Panc1 (cell line): ENCODE measurements around the gene SELE. TPM values are rescaled to one million over a fixed set of nuclear protein-coding genes. Genes with fewer than 3 reads are reported as not detected.

Experiments used
- ATAC-seq: fragments of 200-7000 bp; cut with Tn5 transposase; 2 replicates; pipeline ENCODE4 v1.9.1; 2020; ENCODE audit warnings: mild to moderate bottlenecking, moderate library complexity
- BruUV-seq: library from RNA; stranded (reverse); fragments of 400-500 nt; replicated peaks from 2 replicates; lab custom pipeline; 2021; lab: Mats Ljungman, UMichigan
- CTCF ChIA-PET: fragments of 300-600 bp; sonication (Branson Sonifier 250); formaldehyde crosslinking; loops from one replicate; lab custom pipeline; 2022; ENCODE audit warnings: antibody characterized with exemption; lab: Charles Lee
- POLR2A ChIA-PET: fragments of 300-600 bp; sonication (Branson Sonifier 250); formaldehyde crosslinking; loops from one replicate; lab custom pipeline; 2022; ENCODE audit warnings: antibody characterized with exemption; lab: Charles Lee
- DNase-seq: peaks from one replicate; pipeline ENCODE4 v3.0.0-alpha.2; 2010; ENCODE audit warnings: low read depth, low spot score
- H3K27ac ChIP-seq: 2 replicates; pipeline ENCODE4 v1.5.1; 2011; ENCODE audit warnings: mild to moderate bottlenecking, low read length, inconsistent platforms
- H3K27me3 ChIP-seq: fragments of 200-500 bp; sonication (Bioruptor generic); 2 replicates; pipeline ENCODE4 v1.6.0; 2014; ENCODE audit warnings: low read length, inconsistent platforms; ENCODE audit not compliant: control insufficient read depth, insufficient read depth
- H3K36me3 ChIP-seq: fragments of 200-500 bp; sonication (Bioruptor generic); 2 replicates; pipeline ENCODE4 v1.5.1; 2014; ENCODE audit warnings: inconsistent platforms, mild to moderate bottlenecking, low read length, moderate library complexity; ENCODE audit not compliant: control insufficient read depth, insufficient read depth
- H3K4me1 ChIP-seq: 2 replicates; pipeline ENCODE4 v1.5.1; 2011; ENCODE audit warnings: inconsistent platforms, mild to moderate bottlenecking, low read length, moderate library complexity; ENCODE audit not compliant: control insufficient read depth, insufficient read depth
- H3K4me3 ChIP-seq, 2 experiments: 2 replicates each; pipeline ENCODE4 v1.5.1; 2011 to 2012; ENCODE audit warnings: low read depth in 2 of 2, low read length in 2 of 2, mild to moderate bottlenecking in 2 of 2, inconsistent platforms in 1 of 2, moderate library complexity in 1 of 2
- H3K9me3 ChIP-seq: fragments of 200-500 bp; sonication (Bioruptor generic); 2 replicates; pipeline ENCODE4 v1.5.1; 2014; ENCODE audit warnings: low read depth, mild to moderate bottlenecking, inconsistent platforms, low read length, moderate library complexity; ENCODE audit not compliant: control insufficient read depth, insufficient read depth
- POLR2AphosphoS5 ChIP-seq: IDR thresholded peaks from 2 replicates; pipeline ENCODE4 v1.6.1; 2012; ENCODE audit warnings: mild to moderate bottlenecking, low read depth, low read length, moderate library complexity
- SIN3A ChIP-seq: IDR thresholded peaks from 2 replicates; pipeline ENCODE4 v1.6.1; 2012; ENCODE audit warnings: low read depth, mild to moderate bottlenecking, low read length, moderate library complexity, borderline replicate concordance; ENCODE audit not compliant: insufficient read depth
- TCF7L2 ChIP-seq: IDR thresholded peaks from 2 replicates; pipeline ENCODE4 v1.6.1; 2011; ENCODE audit warnings: mild to moderate bottlenecking, low read depth, low read length, inconsistent platforms
- in situ Hi-C: cut with HindIII; loops from 2 replicates; pipeline ENCODE4 v1.10.0; 2016; ENCODE audit warnings: low sequenced_read_pairs, low pct_unique_long_range_greater_than_20kb
- intact Hi-C: fragments of 100-400 bp; cut with micrococcal nuclease; formaldehyde crosslinking; loops from one replicate; pipeline ENCODE4 v1.10.0; 2022; ENCODE audit not compliant: unreplicated experiment
- total RNA-seq: library from RNA; stranded (reverse); gene quantifications from one replicate; pipeline ENCODE4 v1.2.1, GENCODE V29; 2021; ENCODE audit not compliant: unreplicated experiment
- TF ChIP-seq, protein P1 (sequence below): fragments of 450-650 bp; IDR thresholded peaks from 2 replicates; pipeline ENCODE4 v1.5.1; 2017; ENCODE audit warnings: mild to moderate bottlenecking
- TF ChIP-seq, protein P2 (sequence below), 2 experiments: IDR thresholded peaks; 2 replicates each; pipeline ENCODE4 v1.6.1; 2011 to 2012; ENCODE audit warnings: low read depth in 2 of 2, control low read depth in 1 of 2, low read length in 1 of 2, mild to moderate bottlenecking in 1 of 2, moderate library complexity in 1 of 2; ENCODE audit not compliant: insufficient read depth in 1 of 2

SELE gene
- total RNA-seq, 1 experiment from 2014 or later = not detected

DNA sequence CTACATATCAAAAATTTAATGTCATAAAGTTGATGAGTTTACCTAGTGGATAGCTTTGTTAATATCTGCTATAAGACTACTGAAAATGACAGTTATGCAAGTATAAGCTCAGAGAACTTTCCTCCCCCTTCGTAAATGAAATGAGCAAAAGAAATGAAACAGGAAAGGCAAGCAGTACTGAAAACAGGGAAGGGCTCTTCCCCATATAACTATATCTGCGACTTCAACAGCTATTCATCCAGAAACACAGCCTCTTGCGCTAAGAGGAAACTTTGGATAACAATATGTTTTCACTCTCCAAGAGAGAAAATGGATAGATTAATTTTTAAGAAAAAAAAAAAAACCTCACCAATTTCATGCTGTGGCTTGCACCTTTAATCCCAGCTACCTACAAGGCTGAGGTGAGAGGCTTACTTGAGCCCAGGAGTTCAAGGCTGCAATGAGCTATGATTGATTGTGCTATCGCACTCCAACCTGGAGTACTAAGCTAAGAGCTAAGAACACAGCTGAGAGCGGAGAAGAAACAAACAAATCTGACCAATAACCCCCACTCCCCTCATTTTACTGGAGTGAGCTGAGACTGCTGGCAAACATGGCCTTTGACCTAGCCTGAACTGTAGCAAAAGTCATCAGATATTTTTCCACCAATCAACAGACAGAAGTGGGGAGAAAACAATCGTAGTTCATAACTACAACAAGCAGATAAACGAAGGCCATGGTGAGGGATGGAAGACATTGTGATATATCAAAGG lies 31.9 kb upstream of the SELE start:
- no peaks in the 10 kb centered on the region for H3K9me3 ChIP-seq
- H3K4me3 ChIP-seq = no peak overlapping the region
- POLR2A ChIA-PET = interaction anchor here (0.7 kb wide), 1 partner anchor 15 kb away, joined by 3 read pairs; no protein-coding TSS in a partner anchor
- in situ Hi-C loops = no loop called here
- no peak for DNase-seq
- H3K27ac ChIP-seq = no peak overlapping the region
- H3K4me1 ChIP-seq = no peaks in the 10 kb centered on the region
- CTCF ChIA-PET = interaction anchor here (0.6 kb wide), 1 partner anchor 36 kb away, joined by 5 read pairs; no protein-coding TSS in a partner anchor
- no peak for ATAC-seq
- no peaks in the 10 kb centered on the region for H3K36me3 ChIP-seq
- BruUV-seq = no TSS peak
- H3K27me3 ChIP-seq = peaks cover 3% of the 10 kb centered on the region
- intact Hi-C loops = no loop called here
- TF ChIP-seq, protein P1, sequence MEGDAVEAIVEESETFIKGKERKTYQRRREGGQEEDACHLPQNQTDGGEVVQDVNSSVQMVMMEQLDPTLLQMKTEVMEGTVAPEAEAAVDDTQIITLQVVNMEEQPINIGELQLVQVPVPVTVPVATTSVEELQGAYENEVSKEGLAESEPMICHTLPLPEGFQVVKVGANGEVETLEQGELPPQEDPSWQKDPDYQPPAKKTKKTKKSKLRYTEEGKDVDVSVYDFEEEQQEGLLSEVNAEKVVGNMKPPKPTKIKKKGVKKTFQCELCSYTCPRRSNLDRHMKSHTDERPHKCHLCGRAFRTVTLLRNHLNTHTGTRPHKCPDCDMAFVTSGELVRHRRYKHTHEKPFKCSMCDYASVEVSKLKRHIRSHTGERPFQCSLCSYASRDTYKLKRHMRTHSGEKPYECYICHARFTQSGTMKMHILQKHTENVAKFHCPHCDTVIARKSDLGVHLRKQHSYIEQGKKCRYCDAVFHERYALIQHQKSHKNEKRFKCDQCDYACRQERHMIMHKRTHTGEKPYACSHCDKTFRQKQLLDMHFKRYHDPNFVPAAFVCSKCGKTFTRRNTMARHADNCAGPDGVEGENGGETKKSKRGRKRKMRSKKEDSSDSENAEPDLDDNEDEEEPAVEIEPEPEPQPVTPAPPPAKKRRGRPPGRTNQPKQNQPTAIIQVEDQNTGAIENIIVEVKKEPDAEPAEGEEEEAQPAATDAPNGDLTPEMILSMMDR = no peak
- TF ChIP-seq SIN3A = no peak
- TF ChIP-seq, protein P2, sequence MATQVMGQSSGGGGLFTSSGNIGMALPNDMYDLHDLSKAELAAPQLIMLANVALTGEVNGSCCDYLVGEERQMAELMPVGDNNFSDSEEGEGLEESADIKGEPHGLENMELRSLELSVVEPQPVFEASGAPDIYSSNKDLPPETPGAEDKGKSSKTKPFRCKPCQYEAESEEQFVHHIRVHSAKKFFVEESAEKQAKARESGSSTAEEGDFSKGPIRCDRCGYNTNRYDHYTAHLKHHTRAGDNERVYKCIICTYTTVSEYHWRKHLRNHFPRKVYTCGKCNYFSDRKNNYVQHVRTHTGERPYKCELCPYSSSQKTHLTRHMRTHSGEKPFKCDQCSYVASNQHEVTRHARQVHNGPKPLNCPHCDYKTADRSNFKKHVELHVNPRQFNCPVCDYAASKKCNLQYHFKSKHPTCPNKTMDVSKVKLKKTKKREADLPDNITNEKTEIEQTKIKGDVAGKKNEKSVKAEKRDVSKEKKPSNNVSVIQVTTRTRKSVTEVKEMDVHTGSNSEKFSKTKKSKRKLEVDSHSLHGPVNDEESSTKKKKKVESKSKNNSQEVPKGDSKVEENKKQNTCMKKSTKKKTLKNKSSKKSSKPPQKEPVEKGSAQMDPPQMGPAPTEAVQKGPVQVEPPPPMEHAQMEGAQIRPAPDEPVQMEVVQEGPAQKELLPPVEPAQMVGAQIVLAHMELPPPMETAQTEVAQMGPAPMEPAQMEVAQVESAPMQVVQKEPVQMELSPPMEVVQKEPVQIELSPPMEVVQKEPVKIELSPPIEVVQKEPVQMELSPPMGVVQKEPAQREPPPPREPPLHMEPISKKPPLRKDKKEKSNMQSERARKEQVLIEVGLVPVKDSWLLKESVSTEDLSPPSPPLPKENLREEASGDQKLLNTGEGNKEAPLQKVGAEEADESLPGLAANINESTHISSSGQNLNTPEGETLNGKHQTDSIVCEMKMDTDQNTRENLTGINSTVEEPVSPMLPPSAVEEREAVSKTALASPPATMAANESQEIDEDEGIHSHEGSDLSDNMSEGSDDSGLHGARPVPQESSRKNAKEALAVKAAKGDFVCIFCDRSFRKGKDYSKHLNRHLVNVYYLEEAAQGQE (IDR thresholded peaks at IDR 0.05; ENCODE audit: insufficient read depth in 1 of 2, low read depth in 2 of 2, low read length in 1 of 2) = no peak
- no peak for TF ChIP-seq TCF7L2
- TF ChIP-seq POLR2AphosphoS5 = no peak

DNA sequence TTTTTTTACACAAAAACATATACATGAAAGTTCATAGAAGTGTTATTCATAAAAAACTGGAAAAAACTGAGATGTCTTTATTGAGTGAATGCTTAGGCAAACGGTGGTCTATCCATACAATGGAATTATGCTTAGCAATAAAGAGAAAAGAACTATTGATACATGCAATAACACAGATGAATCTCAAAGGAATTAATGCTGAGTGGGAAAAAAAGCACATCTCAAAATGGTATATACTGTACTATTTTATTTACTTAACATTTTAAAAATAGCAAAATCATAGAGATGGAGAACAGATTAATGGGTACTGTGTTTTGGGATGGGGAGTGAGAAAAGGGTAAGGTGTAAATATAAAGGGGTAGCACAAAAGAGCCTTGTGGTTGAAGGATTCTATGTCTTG lies 31.0 kb upstream of the SELE start:
- intact Hi-C loops = no loop called here

More for the DNA sequence above, 31.0 kb upstream of the SELE start:
- no peaks in the 10 kb centered on the region for H3K4me1 ChIP-seq
- POLR2A ChIA-PET = no interaction called here
- H3K4me3 ChIP-seq = no peak overlapping the region
- BruUV-seq = no TSS peak
- no peak overlapping the region for H3K27ac ChIP-seq
- no peak for TF ChIP-seq POLR2AphosphoS5
- TF ChIP-seq, protein P2 (IDR thresholded peaks at IDR 0.05; ENCODE audit: insufficient read depth in 1 of 2, low read depth in 2 of 2, low read length in 1 of 2) = no peak
- TF ChIP-seq, protein P1 = no peak
- TF ChIP-seq TCF7L2 = no peak
- TF ChIP-seq SIN3A = no peak
- ATAC-seq (no peak), DNase-seq (no peak)
- H3K36me3 ChIP-seq = no peaks in the 10 kb centered on the region
- in situ Hi-C loops = no loop called here
- H3K27me3 ChIP-seq = peaks cover 3% of the 10 kb centered on the region
- CTCF ChIA-PET = interaction anchor here (0.9 kb wide), 1 partner anchor 123 kb away, joined by 4 read pairs; no protein-coding TSS in a partner anchor
- no peaks in the 10 kb centered on the region for H3K9me3 ChIP-seq
